Glutamatergic neuron (in vitro differentiated cells): ENCODE results near the gene HSPA1B. TPM values are rescaled to one million over a fixed set of nuclear protein-coding genes. Genes with fewer than 3 reads are reported as not detected.

Experiments
- DNase-seq: peaks from one replicate; pipeline ENCODE4 v3.0.0; 2022
- H3K27ac Mint-ChIP-seq: one replicate; pipeline ENCODE4 v1.8.0; 2020; ENCODE audit warnings: mild to moderate bottlenecking, mixed read lengths, inconsistent platforms; ENCODE audit not compliant: unreplicated experiment
- H3K27me3 Mint-ChIP-seq: one replicate; pipeline ENCODE4 v1.8.0; 2020; ENCODE audit warnings: mild to moderate bottlenecking, moderate library complexity, mixed read lengths, inconsistent platforms; ENCODE audit not compliant: unreplicated experiment
- H3K36me3 Mint-ChIP-seq: one replicate; pipeline ENCODE4 v1.8.0; 2020; ENCODE audit warnings: mild to moderate bottlenecking, mixed read lengths, inconsistent platforms; ENCODE audit not compliant: unreplicated experiment
- H3K4me1 Mint-ChIP-seq: one replicate; pipeline ENCODE4 v1.8.0; 2020; ENCODE audit warnings: mild to moderate bottlenecking, low read depth, mixed read lengths, inconsistent platforms; ENCODE audit not compliant: unreplicated experiment
- H3K4me3 Mint-ChIP-seq: one replicate; pipeline ENCODE4 v1.8.0; 2020; ENCODE audit warnings: mild to moderate bottlenecking, mixed read lengths, inconsistent platforms; ENCODE audit not compliant: unreplicated experiment
- H3K9me3 Mint-ChIP-seq: one replicate; pipeline ENCODE4 v1.8.0; 2020; ENCODE audit warnings: mild to moderate bottlenecking, moderate library complexity, mixed read lengths, inconsistent platforms; ENCODE audit not compliant: unreplicated experiment
- CTCF ChIP-seq: fragments of 200-600 bp; sonication (generic); IDR thresholded peaks from one replicate; pipeline ENCODE4 v1.5.0; 2021; ENCODE audit not compliant: partially characterized antibody, unreplicated experiment
- total RNA-seq: library from RNA; stranded (reverse); fragmentation: NEBNext Ultra II Directional; extraction: Animal tissue kit (Norgen Biotek cat#: 25700); gene quantifications from one replicate; pipeline ENCODE4 v1.2.1, GENCODE V29; 2021; ENCODE audit not compliant: unreplicated experiment

HSPA1B gene
- total RNA-seq, 1 donor from 2014 or later: 93.9 TPM

- Mint-ChIP-seq H3K36me3 (no peaks in the 10 kb centered on the region), H3K27me3 (peaks cover 24% of the 10 kb centered on the region), H3K4me3 (peak overlapping the region; percentile 94), H3K27ac (no peak overlapping the region), H3K4me1 (peaks cover 10% of the 10 kb centered on the region), H3K9me3 (peaks cover 15% of the 10 kb centered on the region)
- no peak for DNase-seq
- TF ChIP-seq CTCF: no peak
These were observed 4.0 kb downstream of the HSPA1B start for GRCh38 chr6:31831350-31832215.

- Mint-ChIP-seq H3K36me3 (no peaks in the 10 kb centered on the region), H3K27me3 (peaks cover 18% of the 10 kb centered on the region), H3K4me3 (peak overlapping the region; percentile 98), H3K27ac (peak overlapping the region; percentile 93), H3K9me3 (peaks cover 14% of the 10 kb centered on the region), H3K4me1 (peaks cover 18% of the 10 kb centered on the region)
- no peak for TF ChIP-seq CTCF
- peak; percentile 86 for DNase-seq
These were observed 7.1 kb downstream of the HSPA1B start for GRCh38 chr6:31834367-31835250.

- no peak for TF ChIP-seq CTCF
- H3K9me3 Mint-ChIP-seq: peaks cover 11% of the 10 kb centered on the region
- no peaks in the 10 kb centered on the region for H3K36me3 Mint-ChIP-seq
- DNase-seq: no peak
- H3K4me1 Mint-ChIP-seq: peaks cover 16% of the 10 kb centered on the region
- H3K4me3 Mint-ChIP-seq: peak overlapping the region; percentile 98
- peaks cover 16% of the 10 kb centered on the region for H3K27me3 Mint-ChIP-seq
- H3K27ac Mint-ChIP-seq: peak overlapping the region; percentile 80
These were observed 8.5 kb downstream of the HSPA1B start for GRCh38 chr6:31836047-31836473.

GRCh38 chr6:31836474-31837368 is 9.2 kb downstream of the HSPA1B start:
- Mint-ChIP-seq H3K27ac (peak overlapping the region; percentile 80), H3K36me3 (no peaks in the 10 kb centered on the region)
- no peak for DNase-seq

More at GRCh38 chr6:31836474-31837368, 9.2 kb downstream of the HSPA1B start:
- Mint-ChIP-seq H3K27me3 (peaks cover 19% of the 10 kb centered on the region), H3K4me3 (peak overlapping the region; percentile 98), H3K4me1 (peaks cover 16% of the 10 kb centered on the region), H3K9me3 (peaks cover 11% of the 10 kb centered on the region)
- TF ChIP-seq CTCF: no peak
